HG03095 (cell line): Measurements from ENCODE around the gene AKAP6.

Experiments used
- ATAC-seq: cut with Tn5 transposase; IDR thresholded peaks from one replicate; pipeline ENCODE4 v1.9.1; 2021; ENCODE audit warnings: moderate library complexity; ENCODE audit not compliant: unreplicated experiment

Gene AKAP6, protein sequence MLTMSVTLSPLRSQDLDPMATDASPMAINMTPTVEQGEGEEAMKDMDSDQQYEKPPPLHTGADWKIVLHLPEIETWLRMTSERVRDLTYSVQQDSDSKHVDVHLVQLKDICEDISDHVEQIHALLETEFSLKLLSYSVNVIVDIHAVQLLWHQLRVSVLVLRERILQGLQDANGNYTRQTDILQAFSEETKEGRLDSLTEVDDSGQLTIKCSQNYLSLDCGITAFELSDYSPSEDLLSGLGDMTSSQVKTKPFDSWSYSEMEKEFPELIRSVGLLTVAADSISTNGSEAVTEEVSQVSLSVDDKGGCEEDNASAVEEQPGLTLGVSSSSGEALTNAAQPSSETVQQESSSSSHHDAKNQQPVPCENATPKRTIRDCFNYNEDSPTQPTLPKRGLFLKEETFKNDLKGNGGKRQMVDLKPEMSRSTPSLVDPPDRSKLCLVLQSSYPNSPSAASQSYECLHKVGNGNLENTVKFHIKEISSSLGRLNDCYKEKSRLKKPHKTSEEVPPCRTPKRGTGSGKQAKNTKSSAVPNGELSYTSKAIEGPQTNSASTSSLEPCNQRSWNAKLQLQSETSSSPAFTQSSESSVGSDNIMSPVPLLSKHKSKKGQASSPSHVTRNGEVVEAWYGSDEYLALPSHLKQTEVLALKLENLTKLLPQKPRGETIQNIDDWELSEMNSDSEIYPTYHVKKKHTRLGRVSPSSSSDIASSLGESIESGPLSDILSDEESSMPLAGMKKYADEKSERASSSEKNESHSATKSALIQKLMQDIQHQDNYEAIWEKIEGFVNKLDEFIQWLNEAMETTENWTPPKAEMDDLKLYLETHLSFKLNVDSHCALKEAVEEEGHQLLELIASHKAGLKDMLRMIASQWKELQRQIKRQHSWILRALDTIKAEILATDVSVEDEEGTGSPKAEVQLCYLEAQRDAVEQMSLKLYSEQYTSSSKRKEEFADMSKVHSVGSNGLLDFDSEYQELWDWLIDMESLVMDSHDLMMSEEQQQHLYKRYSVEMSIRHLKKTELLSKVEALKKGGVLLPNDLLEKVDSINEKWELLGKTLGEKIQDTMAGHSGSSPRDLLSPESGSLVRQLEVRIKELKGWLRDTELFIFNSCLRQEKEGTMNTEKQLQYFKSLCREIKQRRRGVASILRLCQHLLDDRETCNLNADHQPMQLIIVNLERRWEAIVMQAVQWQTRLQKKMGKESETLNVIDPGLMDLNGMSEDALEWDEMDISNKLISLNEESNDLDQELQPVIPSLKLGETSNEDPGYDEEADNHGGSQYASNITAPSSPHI (N-terminal part only)

DNA sequence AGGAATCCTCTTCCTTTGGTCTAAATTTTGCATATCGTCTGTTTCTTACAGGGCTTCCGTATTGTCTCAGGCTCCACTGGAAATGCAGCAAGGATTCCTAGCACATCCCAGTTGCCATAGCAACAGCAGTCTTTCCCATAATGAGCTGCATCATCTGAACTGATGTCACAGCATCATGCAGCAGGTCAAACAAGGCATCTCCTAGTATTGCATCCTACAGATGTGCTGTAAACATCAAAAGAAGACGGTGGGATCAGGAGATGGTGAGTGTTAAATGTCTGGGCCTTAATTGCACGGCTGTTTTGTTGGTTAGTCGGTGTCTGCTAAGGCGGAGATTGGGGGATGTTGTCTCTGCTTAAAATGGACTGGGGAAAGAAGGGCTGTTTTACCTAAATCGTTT, at the start of gene AKAP6:
Gene AKAP6, plus strand, starts transcription at position 153 of the 400 bp plus-strand sequence. CDS start 104,196 bp downstream, outside the sequence.
- no peak for ATAC-seq

GRCh38 chr14:32286602-32287001, 42.5 kb upstream of the AKAP6 start:
- no peak for ATAC-seq

- no peak for ATAC-seq
These were observed 32.7 kb upstream of the AKAP6 start for GRCh38 chr14:32296366-32296765.

- ATAC-seq: no peak
These were observed 30.8 kb upstream of the AKAP6 start for GRCh38 chr14:32298346-32298745.

GRCh38 chr14:32300136-32300535, 29.0 kb upstream of the AKAP6 start:
- no peak for ATAC-seq

DNA sequence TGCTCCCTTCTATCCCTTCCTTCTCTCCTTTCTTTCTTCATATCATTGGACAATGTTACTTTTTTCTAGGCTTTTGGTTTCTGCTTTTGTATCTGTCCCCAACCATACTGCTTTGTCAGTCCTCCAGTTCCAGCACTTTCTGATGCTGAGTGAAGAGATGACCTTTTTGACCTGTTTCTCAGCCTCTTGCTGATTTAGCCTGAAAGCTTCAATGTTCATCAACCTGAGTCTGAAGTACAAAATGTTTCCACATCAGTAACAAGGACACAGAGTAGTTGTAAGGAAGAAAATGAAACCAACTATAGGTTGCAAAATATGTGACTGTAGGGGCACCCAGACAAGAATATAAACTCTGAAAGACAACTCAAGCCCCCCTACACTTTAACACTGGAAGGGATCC, 25.2 kb upstream of the AKAP6 start:
- no peak for ATAC-seq

GRCh38 chr14:32304296-32304695, 24.8 kb upstream of the AKAP6 start:
- no peak for ATAC-seq

- no peak for ATAC-seq
These were observed 22.5 kb upstream of the AKAP6 start for GRCh38 chr14:32306549-32306948.

DNA sequence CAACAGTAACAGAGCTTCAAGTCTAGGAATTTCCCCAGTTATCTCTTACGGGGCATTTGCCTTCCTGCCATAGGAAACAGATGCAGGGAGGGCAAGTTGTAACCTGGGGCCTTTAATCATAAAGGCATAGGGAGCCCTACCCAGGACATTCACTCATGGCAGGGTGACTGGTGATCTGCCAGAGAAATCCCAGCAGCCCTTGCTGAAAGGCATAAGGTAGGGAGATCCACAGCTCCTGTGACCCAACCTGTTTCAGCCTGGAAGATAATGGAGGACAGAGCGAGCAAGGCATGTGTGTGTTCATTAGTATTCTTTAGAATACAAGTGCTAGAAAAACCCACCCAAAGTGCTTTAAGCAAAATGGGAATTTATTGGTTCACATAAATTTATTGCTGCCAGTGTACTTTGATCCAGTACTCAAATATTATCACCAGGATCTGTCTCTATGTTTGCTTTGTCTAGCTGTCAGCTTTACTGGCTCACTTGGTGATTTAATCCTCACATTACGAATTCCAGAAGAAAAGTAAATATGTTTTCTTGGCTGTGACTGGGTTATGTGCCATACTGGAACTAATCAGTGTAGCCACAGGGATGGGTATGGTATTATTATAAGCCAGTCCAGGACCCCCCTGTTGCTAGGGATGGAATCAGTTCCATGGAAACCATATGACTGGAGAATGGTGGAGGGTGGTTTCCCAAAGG, 21.1 kb upstream of the AKAP6 start:
- ATAC-seq: no peak

- ATAC-seq: no peak
These were observed 18.2 kb upstream of the AKAP6 start for GRCh38 chr14:32310876-32311275.

DNA sequence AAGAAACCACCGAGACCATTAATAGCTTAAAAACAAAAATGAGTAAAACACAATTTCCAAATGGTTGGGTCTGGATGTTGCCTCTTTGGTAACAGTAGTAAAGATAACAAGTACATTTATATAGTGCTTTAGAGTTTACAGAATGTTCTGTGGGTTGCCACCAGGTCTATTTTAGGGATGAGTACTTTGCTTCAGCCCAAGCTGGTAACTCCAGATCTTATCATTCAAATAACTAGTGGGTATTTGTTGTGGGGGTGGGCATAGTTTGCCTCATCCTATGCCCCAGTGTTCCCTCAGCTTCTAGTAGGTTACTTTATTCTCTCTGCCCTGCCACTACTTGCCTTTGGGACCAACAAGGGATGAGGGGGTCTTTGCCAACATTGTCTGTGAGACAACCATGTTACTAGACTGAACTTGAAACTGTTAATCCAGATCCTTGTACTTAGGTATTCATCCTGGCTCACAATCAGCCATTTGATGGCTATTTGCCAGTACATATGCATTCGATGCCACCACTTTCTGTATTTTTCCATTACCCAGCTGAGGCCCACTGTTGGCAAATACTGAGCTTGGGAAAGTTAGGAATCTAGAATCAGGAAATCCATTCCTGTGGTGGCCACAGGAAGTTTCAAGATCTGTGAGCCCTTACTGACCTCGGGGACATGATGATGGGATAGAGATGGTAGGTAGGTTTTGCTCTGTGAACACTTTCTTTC, 17.6 kb upstream of the AKAP6 start:
- no peak for ATAC-seq

- ATAC-seq: no peak
These were observed 17.1 kb upstream of the AKAP6 start for GRCh38 chr14:32312010-32312331.

- no peak for ATAC-seq
These were observed 15.2 kb upstream of the AKAP6 start for GRCh38 chr14:32313844-32314376.

DNA sequence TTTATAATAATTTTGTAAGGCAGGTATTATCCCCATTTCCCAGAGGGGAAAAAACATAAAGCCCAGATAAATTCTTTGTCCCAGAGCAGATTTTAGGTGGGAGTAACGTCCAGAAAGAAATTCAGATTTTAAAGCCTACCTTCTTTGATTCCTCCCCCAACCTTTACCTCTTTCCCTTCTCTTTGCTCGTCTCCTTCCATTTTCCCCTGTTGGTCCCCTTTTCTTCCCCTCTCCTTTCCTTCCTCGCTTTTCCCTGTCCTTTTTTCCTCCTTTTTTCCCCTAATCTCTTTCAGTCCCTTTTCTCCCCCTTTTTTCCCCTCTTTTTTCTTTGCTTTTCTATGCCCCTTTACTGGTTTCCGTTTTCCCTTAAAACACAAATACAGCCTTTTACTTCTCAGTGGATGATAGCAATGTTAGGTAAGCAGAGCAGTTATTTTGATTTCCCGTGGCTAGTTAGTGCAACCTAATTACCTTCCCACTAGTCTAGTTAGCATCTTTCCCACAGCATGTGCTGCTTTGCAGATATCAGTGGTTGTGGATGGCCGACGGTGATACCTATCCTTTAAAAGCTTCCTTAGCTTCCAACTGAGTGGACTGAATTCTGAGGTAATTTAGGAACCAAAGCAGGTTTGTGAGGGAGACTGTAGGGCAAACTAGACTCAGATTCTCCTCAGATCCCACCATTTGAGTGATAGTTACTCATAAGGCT, 10.9 kb upstream of the AKAP6 start:
- no peak for ATAC-seq

DNA sequence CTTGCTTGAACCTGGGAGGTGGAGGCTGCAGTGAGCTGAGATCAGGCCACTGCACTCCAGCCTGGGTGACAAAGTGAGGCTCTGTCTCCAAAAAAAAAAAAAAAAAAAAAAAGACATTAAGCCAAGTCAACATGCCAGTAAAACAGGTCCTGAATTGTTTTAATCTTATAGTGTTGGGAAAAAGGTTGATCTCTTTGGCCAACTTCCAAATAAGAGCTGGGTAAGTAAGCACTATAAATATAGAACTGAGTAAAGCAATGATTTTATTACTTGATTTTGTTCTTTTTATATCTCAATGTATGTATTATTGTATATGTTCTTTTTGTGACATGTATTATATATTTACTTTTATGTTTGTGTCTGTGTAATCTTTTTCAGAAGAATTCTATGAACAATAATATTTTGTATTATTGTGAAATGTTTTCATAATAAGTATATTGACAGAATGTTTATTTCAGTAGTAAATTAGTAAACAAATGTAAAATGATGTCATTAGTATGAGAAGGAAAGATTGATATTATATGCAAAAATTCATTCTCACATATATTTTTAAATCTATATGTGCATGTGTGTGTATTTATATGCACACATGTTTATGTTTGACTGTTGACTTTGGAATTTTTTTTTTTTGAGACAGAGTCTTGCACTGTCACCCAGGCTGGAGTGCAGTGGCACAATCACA, 9.6 kb upstream of the AKAP6 start:
- ATAC-seq: no peak

- ATAC-seq: no peak
These were observed 4.5 kb upstream of the AKAP6 start for GRCh38 chr14:32324601-32325000.

DNA sequence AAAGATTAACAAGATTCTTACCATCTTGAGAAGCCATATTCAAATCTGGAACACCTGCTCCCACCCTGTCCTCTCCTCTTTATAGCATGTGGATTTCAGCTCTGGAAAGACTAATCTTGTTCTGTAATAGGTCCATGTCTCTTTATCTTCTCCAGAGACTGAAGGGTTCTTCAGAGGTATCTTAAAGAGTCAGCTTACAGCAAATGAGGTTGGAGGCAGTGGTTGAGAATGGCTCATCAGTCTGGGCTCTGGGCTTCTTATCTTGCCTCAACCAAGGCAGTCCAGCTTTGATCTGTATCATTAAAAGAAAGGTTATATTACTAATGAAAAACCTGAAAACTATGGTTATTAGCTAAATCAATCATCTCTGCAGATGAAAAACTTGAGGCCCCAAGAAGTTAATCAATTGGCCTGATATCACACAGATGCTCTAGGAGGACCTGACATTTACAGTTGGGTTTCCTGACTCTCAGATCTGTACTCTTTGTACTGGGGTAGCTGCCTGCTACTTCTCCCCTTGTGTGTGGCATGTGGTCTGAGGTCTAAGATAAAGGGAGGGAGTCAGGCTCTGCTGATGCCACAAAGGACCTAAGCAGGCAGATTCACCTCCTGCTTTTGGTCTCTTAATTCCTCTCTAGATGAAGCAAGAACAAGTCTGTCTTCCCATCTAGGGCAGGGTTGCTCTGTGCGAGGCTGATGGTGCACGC, 1.7 kb upstream of the AKAP6 start:
- ATAC-seq: no peak

DNA sequence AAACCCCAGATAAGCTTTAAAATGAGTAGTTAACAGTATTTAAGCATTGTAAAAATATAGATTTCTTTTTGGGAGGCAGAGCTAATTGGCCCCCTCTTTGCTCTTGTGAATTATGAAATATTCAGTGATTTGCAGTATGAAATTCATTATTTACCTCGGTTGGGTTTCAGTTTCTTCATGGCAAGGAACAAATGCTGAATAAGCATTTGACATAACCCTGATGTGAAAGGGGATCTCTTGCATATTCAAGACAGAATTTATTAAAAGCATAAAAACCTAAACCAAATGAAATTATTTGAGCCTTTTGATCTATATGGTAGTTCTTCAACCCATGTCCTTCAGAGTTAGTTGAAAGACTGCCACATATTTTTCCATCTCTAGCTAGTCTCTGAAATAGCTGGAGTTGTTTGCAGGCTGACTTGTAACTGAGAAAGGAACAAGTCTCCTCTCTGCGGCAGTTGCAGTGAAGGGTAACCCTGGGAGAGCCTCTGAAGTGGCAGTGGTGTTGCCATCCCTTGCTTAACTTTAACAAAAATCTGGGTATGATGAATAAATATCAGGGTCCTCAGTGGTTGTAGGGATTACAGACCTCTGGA, 690 bp downstream of the AKAP6 start:
- ATAC-seq: no peak
